Brain microvascular endothelial cell (primary cell): ENCODE data around the gene MTG2.

Experiments
- DNase-seq: peaks from one replicate; pipeline ENCODE4 v3.0.0-alpha.2; 2020
- H3K27ac ChIP-seq: fragments of 250-450 bp; sonication (Bioruptor Pico); 2 replicates; pipeline ENCODE4 v1.5.1; 2020; ENCODE audit warnings: mild to moderate bottlenecking, moderate library complexity
- H3K27me3 ChIP-seq: fragments of 250-450 bp; sonication (Bioruptor Pico); replicated peaks from 2 replicates; pipeline ENCODE4 v1.5.1; 2020; ENCODE audit warnings: mild to moderate bottlenecking
- H3K36me3 ChIP-seq: fragments of 250-450 bp; sonication (Bioruptor Pico); replicated peaks from 2 replicates; pipeline ENCODE4 v1.5.1; 2020; ENCODE audit warnings: mild to moderate bottlenecking
- H3K4me3 ChIP-seq: 2 replicates; pipeline ENCODE4 v1.5.1; 2011; ENCODE audit warnings: low read depth, mild to moderate bottlenecking, control low read depth, low read length, moderate library complexity
- in situ Hi-C: cut with HindIII; loops from 2 replicates; pipeline ENCODE4 v1.10.0; 2017; ENCODE audit warnings: low sequenced_read_pairs, low pct_ligation_motif_present
- TF ChIP-seq, protein P1 (sequence below): IDR thresholded peaks from 2 replicates; pipeline ENCODE4 v1.5.1; 2011; ENCODE audit warnings: low read depth, mild to moderate bottlenecking, moderate library complexity, low read length, control low read depth, inconsistent platforms; ENCODE audit errors: missing control alignments

Gene MTG2

DNA sequence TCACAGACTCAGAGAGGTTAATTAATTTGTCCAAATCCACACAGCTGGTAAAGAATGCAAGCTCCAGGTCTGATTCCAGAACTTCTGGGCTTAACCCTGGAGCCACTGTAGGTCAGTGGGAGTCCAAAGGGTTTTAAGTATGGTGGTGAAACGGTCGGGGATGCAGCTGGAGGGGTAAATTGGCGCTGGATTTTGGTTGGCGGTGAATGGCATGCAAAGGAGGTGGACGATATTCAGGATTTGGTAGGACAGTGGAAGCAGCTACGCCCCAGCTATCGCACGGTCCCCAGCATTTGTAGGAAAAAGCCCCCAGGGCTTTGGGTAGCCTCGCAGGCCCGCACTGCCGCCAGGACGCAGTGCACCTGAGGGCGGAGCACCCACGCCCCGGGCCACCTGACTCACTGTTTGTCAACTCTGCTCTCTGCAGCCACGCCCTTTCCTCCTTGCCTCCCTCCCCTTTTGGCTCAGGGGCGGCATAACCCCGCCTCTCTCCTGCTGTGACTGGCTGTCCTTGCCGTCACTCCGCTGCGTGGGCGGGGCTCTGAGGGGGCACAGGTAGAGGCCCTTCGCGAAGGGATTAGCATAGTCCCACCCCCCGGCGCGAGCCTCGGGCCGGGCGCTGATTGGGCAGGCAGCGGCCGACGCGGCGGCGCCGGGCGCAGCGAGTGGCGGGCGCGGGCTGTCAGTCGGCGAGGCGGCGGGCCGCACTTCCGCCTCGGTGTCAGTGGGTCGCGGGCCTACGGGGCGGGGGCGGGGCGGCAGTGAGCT is 55.2 kb downstream of the MTG2 start, which contains the start of gene OSBPL2:
OSBPL2 (plus strand) TSS at position 721 of the 768 bp plus-strand sequence. CDS start 17,664 bp downstream, outside the sequence.
- Histone ChIP-seq H3K27me3 (no peaks in the 10 kb centered on the region), H3K4me3 (peak within 1 kb of the TSS; percentile 71), H3K36me3 (peaks cover 6% of the 10 kb centered on the region), H3K27ac (peak within 1 kb of the TSS; percentile 30)
- in situ Hi-C loops: no loop called here
- DNase-seq: peak; percentile 96
- TF ChIP-seq, protein P1, sequence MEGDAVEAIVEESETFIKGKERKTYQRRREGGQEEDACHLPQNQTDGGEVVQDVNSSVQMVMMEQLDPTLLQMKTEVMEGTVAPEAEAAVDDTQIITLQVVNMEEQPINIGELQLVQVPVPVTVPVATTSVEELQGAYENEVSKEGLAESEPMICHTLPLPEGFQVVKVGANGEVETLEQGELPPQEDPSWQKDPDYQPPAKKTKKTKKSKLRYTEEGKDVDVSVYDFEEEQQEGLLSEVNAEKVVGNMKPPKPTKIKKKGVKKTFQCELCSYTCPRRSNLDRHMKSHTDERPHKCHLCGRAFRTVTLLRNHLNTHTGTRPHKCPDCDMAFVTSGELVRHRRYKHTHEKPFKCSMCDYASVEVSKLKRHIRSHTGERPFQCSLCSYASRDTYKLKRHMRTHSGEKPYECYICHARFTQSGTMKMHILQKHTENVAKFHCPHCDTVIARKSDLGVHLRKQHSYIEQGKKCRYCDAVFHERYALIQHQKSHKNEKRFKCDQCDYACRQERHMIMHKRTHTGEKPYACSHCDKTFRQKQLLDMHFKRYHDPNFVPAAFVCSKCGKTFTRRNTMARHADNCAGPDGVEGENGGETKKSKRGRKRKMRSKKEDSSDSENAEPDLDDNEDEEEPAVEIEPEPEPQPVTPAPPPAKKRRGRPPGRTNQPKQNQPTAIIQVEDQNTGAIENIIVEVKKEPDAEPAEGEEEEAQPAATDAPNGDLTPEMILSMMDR: no peak

- peak overlapping the region; percentile 71 for H3K4me3 ChIP-seq
- in situ Hi-C loops: no loop called here
- DNase-seq: no peak
Observed at GRCh38 chr20:62238569-62239277, 55.9 kb downstream of the MTG2 start.

DNA sequence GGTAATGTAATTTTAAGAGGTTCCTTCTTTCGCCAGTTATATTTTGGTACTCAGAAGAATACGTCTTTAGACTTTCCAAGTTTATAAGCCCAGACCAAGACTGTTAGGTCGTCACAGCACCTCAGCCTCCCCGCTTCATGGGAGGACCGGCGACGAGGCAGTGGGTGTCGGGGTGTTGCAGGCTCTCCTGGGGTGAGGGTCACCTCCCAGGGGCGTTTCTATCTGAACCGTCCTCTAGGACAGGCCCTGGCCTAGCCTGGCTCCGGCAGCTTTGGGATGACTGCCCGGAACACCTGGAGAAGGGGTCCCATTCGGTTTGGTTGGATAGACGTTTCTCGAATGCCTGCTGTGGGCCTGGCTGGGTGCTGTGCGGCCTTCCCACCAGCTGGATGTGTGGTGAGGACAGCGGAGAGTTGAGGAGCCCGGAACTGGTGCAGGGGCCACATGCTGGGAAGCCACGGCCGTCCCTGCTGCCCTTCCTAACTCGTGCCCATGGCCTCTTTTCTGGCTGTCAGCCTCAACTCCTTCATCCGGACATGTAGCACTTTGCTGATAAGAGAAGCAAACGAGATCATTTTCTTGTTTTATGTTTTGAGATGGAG is 56.6 kb downstream of the MTG2 start:
- DNase-seq: no peak
- in situ Hi-C loops: no loop called here
- Histone ChIP-seq H3K36me3 (peaks cover 6% of the 10 kb centered on the region), H3K27ac (no peak overlapping the region), H3K4me3 (peak overlapping the region; percentile 71), H3K27me3 (no peaks in the 10 kb centered on the region)
- TF ChIP-seq, protein P1: no peak

More at GRCh38 chr20:62238569-62239277, 55.9 kb downstream of the MTG2 start:
- H3K36me3 ChIP-seq: peaks cover 6% of the 10 kb centered on the region
- no peaks in the 10 kb centered on the region for H3K27me3 ChIP-seq
- TF ChIP-seq, protein P1: no peak
- peak overlapping the region; percentile 30 for H3K27ac ChIP-seq

DNA sequence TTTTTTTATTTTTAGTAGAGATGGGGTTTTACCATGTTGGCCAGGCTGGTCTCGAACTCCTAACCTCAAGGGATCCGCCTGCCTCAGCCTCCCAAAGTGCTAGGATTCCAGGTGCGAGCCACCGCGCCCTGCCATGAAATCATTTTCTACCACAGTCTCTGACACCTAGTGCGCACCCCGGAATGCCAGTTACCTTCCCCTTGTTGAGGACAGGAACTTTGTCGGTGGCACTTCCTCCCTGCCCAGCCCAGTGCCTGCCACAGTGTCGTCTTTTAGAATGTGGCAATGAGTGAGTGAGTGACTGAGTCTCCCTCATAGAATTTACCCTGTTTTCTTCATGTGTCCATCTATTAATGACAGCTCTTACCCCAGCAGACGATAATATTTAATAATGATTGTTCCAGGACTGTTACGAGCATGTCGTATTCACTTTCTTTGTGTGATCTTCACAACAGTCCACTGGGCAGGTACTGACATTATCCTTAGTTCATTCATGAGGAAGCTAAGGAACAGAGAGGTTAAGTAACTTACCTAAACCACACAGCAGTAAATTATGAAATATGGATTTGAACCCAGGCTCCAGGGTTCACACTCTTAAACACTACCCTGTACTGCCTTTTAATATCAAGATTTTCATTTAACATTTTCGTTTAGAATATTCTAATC is 57.3 kb downstream of the MTG2 start:
- Histone ChIP-seq H3K27ac (no peak overlapping the region), H3K4me3 (no peak overlapping the region), H3K36me3 (peaks cover 6% of the 10 kb centered on the region), H3K27me3 (no peaks in the 10 kb centered on the region)
- TF ChIP-seq, protein P1: no peak
- in situ Hi-C loops: no loop called here
- DNase-seq: no peak

GRCh38 chr20:62241506-62241905 is 58.7 kb downstream of the MTG2 start:
- DNase-seq: no peak
- Histone ChIP-seq H3K27me3 (no peaks in the 10 kb centered on the region), H3K27ac (no peak overlapping the region), H3K4me3 (no peak overlapping the region), H3K36me3 (peaks cover 6% of the 10 kb centered on the region)
- TF ChIP-seq, protein P1: no peak
- in situ Hi-C loops: no loop called here
